ENCODE data around the gene EOGT.

EOGT gene

GRCh38 chr3:69048990-69049389, 35.5 kb upstream of the EOGT start:
- no peak for TF ChIP-seq CTCF (conservative IDR thresholded peaks at IDR 0.05; ENCODE audit: low read depth, low read length)
- H3K4me3 ChIP-seq (ENCODE audit: low read length), result no peak overlapping the region
- DNase-seq (ENCODE audit: low read depth), result no peak

DNA sequence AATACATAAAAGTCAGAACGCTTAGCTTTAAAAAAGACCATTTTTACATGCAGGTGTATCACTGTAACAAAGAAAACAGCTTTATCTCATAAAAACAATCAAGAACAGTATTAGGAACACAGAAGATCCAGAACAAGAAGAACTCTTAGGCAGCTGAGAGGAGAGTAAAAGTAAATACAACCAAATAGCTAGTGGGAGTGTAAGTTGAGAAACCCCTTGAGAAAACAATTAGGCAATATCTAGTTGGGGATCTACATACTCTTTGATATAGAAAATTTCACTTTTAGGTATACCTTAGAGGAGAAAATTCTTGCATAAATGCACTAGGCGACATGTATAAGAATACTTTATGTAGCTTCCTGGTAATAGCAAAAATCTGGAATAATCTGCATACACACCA, 31.1 kb upstream of the EOGT start:
- DNase-seq (ENCODE audit: low read depth), result no peak
- H3K4me3 ChIP-seq (ENCODE audit: low read length), result no peak overlapping the region
- TF ChIP-seq CTCF (conservative IDR thresholded peaks at IDR 0.05; ENCODE audit: low read depth, low read length), result no peak

DNA sequence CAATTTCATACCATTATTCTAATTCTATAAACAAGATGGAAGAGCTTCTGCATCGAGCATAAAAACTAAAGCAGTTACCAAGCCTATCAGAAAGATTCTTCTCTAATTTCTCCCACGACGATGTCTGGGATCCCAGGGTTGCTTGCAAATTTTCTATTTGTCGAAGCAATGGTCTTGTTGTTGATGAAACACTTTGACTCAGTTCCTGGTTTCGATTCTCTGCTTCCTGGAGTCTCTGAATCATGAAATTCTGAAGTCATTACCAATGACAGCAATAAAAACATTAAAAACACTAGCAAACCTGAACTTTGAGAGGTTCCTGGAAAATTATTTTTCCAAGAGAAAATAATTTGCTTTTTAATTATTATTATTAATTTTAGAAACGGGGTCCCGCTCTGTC, 20.0 kb upstream of the EOGT start:
- DNase-seq (ENCODE audit: low read depth), result no peak
- no peak overlapping the region for H3K4me3 ChIP-seq (ENCODE audit: low read length)
- no peak for TF ChIP-seq CTCF (conservative IDR thresholded peaks at IDR 0.05; ENCODE audit: low read depth, low read length)

DNA sequence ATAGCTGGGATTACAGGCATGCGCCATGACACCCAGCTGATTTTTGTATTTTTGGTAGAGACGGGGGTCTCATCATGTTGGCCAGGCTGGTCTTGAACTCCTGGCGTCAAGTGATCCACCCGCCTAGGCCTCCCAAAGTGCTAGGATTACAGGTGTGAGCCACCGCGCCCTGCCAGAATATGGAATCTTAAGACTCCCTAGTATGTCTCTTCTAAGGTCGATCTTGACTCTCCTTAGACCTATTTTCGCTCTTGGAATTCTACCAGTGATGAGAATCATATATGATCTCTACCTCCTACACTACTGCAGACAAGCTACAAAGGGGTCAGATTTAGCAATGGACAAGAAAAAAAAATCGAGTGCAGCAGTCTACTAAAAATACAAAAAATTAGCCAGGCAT, 19.3 kb upstream of the EOGT start:
- no peak overlapping the region for H3K4me3 ChIP-seq (ENCODE audit: low read length)
- no peak for DNase-seq (ENCODE audit: low read depth)
- TF ChIP-seq CTCF (conservative IDR thresholded peaks at IDR 0.05; ENCODE audit: low read depth, low read length), result no peak

GRCh38 chr3:69032142-69032541, 18.7 kb upstream of the EOGT start:
- no peak overlapping the region for H3K4me3 ChIP-seq (ENCODE audit: low read length)
- no peak for TF ChIP-seq CTCF (conservative IDR thresholded peaks at IDR 0.05; ENCODE audit: low read depth, low read length)
- no peak for DNase-seq (ENCODE audit: low read depth)

DNA sequence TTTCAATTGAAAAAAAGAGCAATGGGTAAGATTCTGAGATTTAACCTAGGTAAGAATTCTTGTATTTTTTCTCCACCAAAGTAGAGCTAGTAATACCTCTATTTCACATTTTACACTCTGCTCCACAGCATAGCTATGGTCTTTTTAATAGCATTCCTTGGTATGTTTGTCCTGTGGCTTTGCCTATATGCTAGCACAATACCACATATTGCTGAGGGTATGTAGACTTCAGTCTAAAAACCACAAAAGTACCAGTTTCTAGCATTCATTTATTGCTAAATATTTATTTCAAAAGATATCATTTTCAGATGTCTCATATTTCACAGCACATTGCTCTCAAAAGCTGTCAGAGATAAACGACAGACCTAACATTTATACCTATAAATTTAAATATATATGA, 18.2 kb upstream of the EOGT start:
- no peak overlapping the region for H3K4me3 ChIP-seq (ENCODE audit: low read length)
- no peak for DNase-seq (ENCODE audit: low read depth)
- TF ChIP-seq CTCF (conservative IDR thresholded peaks at IDR 0.05; ENCODE audit: low read depth, low read length), result no peak

GRCh38 chr3:69020857-69021256, 7.4 kb upstream of the EOGT start:
- TF ChIP-seq CTCF (conservative IDR thresholded peaks at IDR 0.05; ENCODE audit: low read depth, low read length), result no peak
- DNase-seq (ENCODE audit: low read depth), result no peak
- no peak overlapping the region for H3K4me3 ChIP-seq (ENCODE audit: low read length)
